ENCODE data around the gene ZC3H13.

ZC3H13 gene

GRCh38 chr13:45932676-45933075 lies 119.9 kb downstream of the ZC3H13 start:
- DNase-seq (ENCODE audit: low read depth), result no peak
- in situ Hi-C loops (cut with HindIII; ENCODE audit: low sequenced_read_pairs), result no loop called here
- H3K4me3 ChIP-seq (ENCODE audit: low read depth, low read length), result no peak overlapping the region
- no peak for TF ChIP-seq CTCF (IDR thresholded peaks at IDR 0.05; ENCODE audit: low read depth, low read length, missing control alignments)

- in situ Hi-C loops (cut with HindIII; ENCODE audit: low sequenced_read_pairs), result no loop called here
- no peak for DNase-seq (ENCODE audit: low read depth)
- no peak for TF ChIP-seq CTCF (IDR thresholded peaks at IDR 0.05; ENCODE audit: low read depth, low read length, missing control alignments)
- H3K4me3 ChIP-seq (ENCODE audit: low read depth, low read length), result no peak overlapping the region
Observed at GRCh38 chr13:45932172-45932571, 120.4 kb downstream of the ZC3H13 start.

GRCh38 chr13:45931211-45931610 lies 121.3 kb downstream of the ZC3H13 start:
- no peak for TF ChIP-seq CTCF (IDR thresholded peaks at IDR 0.05; ENCODE audit: low read depth, low read length, missing control alignments)
- in situ Hi-C loops (cut with HindIII; ENCODE audit: low sequenced_read_pairs), result no loop called here
- H3K4me3 ChIP-seq (ENCODE audit: low read depth, low read length), result no peak overlapping the region
- DNase-seq (ENCODE audit: low read depth), result no peak

GRCh38 chr13:45930177-45930576 lies 122.4 kb downstream of the ZC3H13 start:
- no peak for TF ChIP-seq CTCF (IDR thresholded peaks at IDR 0.05; ENCODE audit: low read depth, low read length, missing control alignments)
- DNase-seq (ENCODE audit: low read depth), result no peak
- no peak overlapping the region for H3K4me3 ChIP-seq (ENCODE audit: low read depth, low read length)
- in situ Hi-C loops (cut with HindIII; ENCODE audit: low sequenced_read_pairs), result no loop called here

GRCh38 chr13:45928843-45929242 lies 123.7 kb downstream of the ZC3H13 start:
- no peak for TF ChIP-seq CTCF (IDR thresholded peaks at IDR 0.05; ENCODE audit: low read depth, low read length, missing control alignments)
- no peak overlapping the region for H3K4me3 ChIP-seq (ENCODE audit: low read depth, low read length)
- peak; percentile 9 for DNase-seq (ENCODE audit: low read depth)
- in situ Hi-C loops (cut with HindIII; ENCODE audit: low sequenced_read_pairs), result no loop called here

GRCh38 chr13:45928176-45928575 lies 124.4 kb downstream of the ZC3H13 start:
- in situ Hi-C loops (cut with HindIII; ENCODE audit: low sequenced_read_pairs), result no loop called here
- DNase-seq (ENCODE audit: low read depth), result no peak
- TF ChIP-seq CTCF (IDR thresholded peaks at IDR 0.05; ENCODE audit: low read depth, low read length, missing control alignments), result no peak
- no peak overlapping the region for H3K4me3 ChIP-seq (ENCODE audit: low read depth, low read length)

- no peak for DNase-seq (ENCODE audit: low read depth)
- no peak overlapping the region for H3K4me3 ChIP-seq (ENCODE audit: low read depth, low read length)
- no peak for TF ChIP-seq CTCF (IDR thresholded peaks at IDR 0.05; ENCODE audit: low read depth, low read length, missing control alignments)
- in situ Hi-C loops (cut with HindIII; ENCODE audit: low sequenced_read_pairs), result no loop called here
Observed at GRCh38 chr13:45926741-45927140, 125.8 kb downstream of the ZC3H13 start.

Data from astrocyte of the cerebellum (primary cell).